Liver (tissue), 3 donors: ENCODE data around the gene LIMS4.
"Not testable (repeated sequence)": the region's sequence is repeated elsewhere in the genome, so short reads cannot be mapped to it uniquely, and the experiment has no call there.

Source experiments
- FOXA1 ChIP-seq: IDR thresholded peaks from 2 replicates; pipeline ENCODE4 v1.6.1; 2016; ENCODE audit warnings: antibody characterized with exemption
- SP1 ChIP-seq: IDR thresholded peaks from 2 replicates; pipeline ENCODE4 v1.6.1; 2018; ENCODE audit warnings: antibody characterized with exemption, mild to moderate bottlenecking
- TAF1 ChIP-seq: conservative IDR thresholded peaks from 2 replicates; pipeline ENCODE4 v1.6.1; 2016; ENCODE audit warnings: antibody characterized with exemption, mild to moderate bottlenecking
- TF ChIP-seq, protein P1 (sequence below): fragments of 150-350 bp; IDR thresholded peaks from 2 replicates; pipeline ENCODE4 v1.5.1; 2017; ENCODE audit warnings: improper control_type of control experiment, low read depth, low read length; ENCODE audit not compliant: missing input control
- TF ChIP-seq, protein P2 (sequence below): IDR thresholded peaks from 2 replicates; pipeline ENCODE4 v1.6.1; 2016; ENCODE audit warnings: antibody characterized with exemption
- TF ChIP-seq, protein P3 (sequence below): IDR thresholded peaks from 2 replicates; pipeline ENCODE4 v1.6.1; 2016; ENCODE audit warnings: antibody characterized with exemption, mild to moderate bottlenecking
- donor health status: healthy.
- donor health status: healthy.

DNA sequence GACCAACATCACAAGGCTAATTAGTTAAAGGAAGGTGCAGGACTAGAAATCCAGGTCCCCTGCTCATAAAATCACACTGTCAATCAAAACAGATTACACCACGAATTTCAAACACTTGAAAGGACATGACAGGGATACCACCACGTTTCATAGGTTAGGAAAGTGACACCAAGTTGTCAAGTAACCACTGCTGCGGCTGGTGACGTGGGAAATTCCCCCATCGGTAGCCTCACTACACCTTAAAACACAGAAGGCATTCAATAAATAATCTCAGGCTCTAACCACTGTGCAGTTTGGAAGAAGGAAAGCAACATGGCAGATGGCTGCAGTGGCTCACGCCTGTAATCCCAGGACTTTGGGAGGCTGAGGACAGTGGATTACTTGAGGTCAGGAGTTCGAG lies 3.7 kb downstream of the LIMS4 start:
- TF ChIP-seq, protein P1, sequence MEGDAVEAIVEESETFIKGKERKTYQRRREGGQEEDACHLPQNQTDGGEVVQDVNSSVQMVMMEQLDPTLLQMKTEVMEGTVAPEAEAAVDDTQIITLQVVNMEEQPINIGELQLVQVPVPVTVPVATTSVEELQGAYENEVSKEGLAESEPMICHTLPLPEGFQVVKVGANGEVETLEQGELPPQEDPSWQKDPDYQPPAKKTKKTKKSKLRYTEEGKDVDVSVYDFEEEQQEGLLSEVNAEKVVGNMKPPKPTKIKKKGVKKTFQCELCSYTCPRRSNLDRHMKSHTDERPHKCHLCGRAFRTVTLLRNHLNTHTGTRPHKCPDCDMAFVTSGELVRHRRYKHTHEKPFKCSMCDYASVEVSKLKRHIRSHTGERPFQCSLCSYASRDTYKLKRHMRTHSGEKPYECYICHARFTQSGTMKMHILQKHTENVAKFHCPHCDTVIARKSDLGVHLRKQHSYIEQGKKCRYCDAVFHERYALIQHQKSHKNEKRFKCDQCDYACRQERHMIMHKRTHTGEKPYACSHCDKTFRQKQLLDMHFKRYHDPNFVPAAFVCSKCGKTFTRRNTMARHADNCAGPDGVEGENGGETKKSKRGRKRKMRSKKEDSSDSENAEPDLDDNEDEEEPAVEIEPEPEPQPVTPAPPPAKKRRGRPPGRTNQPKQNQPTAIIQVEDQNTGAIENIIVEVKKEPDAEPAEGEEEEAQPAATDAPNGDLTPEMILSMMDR: not testable (repeated sequence)
- TF ChIP-seq, protein P2, sequence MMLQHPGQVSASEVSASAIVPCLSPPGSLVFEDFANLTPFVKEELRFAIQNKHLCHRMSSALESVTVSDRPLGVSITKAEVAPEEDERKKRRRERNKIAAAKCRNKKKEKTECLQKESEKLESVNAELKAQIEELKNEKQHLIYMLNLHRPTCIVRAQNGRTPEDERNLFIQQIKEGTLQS: not testable (repeated sequence)
- TF ChIP-seq, protein P3, sequence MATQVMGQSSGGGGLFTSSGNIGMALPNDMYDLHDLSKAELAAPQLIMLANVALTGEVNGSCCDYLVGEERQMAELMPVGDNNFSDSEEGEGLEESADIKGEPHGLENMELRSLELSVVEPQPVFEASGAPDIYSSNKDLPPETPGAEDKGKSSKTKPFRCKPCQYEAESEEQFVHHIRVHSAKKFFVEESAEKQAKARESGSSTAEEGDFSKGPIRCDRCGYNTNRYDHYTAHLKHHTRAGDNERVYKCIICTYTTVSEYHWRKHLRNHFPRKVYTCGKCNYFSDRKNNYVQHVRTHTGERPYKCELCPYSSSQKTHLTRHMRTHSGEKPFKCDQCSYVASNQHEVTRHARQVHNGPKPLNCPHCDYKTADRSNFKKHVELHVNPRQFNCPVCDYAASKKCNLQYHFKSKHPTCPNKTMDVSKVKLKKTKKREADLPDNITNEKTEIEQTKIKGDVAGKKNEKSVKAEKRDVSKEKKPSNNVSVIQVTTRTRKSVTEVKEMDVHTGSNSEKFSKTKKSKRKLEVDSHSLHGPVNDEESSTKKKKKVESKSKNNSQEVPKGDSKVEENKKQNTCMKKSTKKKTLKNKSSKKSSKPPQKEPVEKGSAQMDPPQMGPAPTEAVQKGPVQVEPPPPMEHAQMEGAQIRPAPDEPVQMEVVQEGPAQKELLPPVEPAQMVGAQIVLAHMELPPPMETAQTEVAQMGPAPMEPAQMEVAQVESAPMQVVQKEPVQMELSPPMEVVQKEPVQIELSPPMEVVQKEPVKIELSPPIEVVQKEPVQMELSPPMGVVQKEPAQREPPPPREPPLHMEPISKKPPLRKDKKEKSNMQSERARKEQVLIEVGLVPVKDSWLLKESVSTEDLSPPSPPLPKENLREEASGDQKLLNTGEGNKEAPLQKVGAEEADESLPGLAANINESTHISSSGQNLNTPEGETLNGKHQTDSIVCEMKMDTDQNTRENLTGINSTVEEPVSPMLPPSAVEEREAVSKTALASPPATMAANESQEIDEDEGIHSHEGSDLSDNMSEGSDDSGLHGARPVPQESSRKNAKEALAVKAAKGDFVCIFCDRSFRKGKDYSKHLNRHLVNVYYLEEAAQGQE: not testable (repeated sequence)
- not testable (repeated sequence) for TF ChIP-seq SP1, TAF1, FOXA1
